NK-92 treated with Interleukin-12 subunit alpha and Interleukin-12 subunit beta, amount 100 ng/mL, for 24 hours (cell line): ENCODE data around the gene ZDHHC14.
"Not testable (repeated sequence)": the region's sequence is repeated elsewhere in the genome, so short reads cannot be mapped to it uniquely, and the experiment has no call there.

Experiments
- DNase-seq: peaks from one replicate; lab custom pipeline; 2025; lab: John Stamatoyannopoulos, UW

ZDHHC14 gene

DNA sequence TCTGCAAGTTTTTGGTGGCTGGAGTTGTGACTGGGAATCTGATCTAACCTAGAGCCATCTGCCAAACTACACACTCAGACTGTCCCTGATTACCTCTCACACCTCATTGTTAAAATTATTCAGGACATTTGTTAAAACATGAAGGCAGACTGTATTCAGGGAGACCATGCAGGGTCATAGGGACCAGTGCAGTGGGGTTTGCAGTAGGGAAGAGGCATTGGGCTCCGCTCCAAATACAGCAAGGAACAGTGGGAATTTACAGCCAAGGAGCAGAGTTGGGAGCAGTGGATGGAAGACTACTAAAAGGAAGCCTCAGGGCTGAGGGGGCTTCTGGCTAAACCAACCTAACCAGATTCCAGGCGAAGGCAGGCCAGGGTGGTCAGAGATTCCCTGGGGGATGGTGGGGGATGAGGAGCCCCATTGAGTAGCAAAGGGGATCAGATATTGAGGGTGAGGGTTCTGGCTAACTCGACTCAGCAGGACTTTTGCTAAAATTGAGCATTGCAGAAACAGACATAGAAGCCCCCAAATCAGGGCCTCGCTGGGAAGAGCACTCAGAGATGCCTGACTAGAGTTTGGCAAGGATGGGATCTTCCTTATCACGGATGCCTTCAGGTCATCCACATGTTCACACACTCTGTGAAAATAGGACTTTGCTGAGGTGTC lies 172.0 kb downstream of the ZDHHC14 start:
- DNase-seq: no peak

DNA sequence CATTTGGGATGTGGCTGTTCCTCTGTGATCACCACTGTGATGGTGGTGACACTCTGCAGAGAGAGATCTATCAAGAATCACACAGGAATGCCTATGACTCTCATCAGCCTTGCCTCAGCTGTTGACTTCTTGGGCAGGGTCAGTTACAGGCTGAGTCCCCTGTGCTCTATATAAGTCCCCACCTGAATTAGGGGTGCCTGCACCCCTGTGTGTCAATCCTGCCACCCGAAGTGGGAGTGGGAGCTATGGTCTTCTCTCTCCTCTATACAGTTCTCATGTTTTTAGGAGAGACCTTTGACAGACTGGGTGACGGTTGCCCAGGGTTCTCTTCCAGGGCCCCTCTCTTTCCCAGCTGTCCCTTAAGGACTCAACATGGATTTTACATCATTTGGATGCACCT lies 173.8 kb downstream of the ZDHHC14 start:
- DNase-seq: no peak

DNA sequence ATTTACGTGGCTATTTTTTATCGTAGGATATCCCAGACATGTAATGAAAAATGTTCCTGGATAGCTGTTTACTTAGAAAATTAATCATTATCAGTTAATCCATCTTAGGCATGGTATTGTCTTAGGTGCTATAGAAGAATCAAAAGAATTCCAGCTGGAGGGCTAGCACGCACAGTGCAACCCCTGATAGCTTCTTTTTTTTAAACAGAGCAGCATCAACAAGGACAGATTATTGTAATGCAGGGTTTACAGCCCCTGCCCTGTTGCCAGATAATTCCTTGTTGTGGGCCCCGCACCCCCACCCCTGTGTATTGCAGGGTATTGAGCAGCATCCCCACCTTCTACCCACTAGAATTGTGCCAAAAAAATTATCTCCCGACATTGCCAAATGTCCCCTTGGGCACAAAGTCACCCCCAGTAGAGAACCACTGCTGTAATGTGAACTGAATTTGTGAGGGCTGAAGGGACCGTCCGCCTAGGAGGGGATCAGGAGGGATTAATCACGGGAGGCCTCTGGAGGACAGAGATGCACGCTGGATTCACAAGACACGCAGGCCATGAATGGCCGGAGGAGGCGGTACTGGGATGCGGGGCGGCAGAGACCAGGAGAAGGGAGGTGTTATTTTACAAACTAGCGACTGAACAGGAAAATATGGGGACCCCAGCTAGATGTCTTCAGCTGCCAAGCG lies 174.6 kb downstream of the ZDHHC14 start:
- no peak for DNase-seq

DNA sequence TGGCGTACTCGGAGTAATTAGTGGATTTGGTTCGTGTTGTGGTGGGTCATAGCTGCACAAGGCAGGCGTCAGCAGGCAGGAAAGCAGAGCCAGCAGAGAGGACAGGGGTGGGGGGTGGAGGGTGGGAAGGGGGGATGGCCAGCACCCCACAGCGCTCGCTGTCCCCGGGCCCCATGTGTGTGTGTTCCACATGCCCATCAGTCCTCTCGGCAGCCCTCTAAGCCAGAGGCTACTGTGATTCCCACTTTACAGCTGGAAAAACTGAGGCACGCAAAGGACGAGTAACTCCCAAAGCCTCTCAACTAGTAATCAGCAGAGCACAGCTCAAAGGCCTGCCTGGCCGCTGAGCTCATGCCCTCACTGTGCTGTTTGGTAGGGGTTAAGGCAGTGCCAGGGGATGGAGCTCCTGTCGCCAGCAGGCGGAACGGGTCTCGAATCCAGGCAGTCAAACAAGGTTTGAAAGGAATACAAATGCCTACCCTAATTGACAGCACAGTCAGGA lies 175.2 kb downstream of the ZDHHC14 start:
- DNase-seq: no peak

DNA sequence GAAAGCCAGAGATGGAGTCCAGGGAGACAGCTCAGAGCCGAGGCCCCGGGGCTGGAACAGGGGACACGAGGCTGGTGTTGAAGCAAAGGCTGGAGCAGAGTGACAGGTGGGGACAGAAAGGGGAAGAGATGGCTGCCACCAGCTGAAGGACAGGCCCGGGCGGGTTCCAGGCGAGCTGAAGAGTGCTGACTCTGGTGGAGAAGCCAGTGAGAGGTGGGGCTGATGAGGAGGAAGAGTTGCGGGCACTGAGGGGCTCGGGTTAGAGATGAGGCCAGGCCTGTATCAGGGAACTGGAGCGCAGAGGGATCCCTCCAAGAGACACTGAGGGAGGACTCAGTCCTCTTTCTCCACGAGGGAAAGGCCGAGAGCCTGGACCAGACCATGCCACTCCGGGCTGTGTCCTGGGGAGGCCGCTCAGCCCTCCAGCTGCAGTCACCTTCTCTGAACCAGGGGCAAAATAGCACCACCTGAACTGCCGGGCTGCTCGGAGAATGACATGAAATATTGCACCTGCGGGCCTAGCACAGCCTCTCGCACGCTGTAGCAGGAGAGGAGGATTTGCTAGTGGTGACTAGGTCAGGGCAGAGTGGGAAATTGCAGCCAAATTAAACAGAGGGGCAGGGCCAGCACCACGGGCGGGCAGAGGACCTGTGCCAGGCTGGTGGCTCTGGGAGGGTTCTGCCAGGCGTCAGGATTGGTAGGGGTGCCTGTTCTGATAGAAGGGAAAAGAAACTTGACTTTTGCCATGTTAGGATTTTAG lies 175.9 kb downstream of the ZDHHC14 start:
- DNase-seq: no peak

DNA sequence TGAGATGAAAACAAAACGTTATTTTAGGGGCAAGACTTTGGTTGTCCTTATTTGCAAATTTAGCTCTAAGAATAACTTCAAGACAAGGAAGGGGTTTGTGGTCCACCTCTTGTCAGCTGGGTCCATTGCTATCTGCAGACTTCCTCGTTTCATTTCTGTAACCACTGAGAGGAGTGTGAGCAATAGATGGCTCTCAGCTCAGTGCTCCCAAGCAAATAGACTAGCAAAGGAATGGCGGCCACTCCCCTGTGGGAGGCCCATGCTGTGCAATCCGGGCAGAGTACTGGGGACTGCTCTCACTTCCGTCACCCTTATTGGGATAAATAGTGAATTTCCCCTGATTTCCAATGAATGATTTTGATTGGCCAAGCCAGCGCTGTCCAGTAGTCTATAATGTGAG lies 176.6 kb downstream of the ZDHHC14 start:
- no peak for DNase-seq

DNA sequence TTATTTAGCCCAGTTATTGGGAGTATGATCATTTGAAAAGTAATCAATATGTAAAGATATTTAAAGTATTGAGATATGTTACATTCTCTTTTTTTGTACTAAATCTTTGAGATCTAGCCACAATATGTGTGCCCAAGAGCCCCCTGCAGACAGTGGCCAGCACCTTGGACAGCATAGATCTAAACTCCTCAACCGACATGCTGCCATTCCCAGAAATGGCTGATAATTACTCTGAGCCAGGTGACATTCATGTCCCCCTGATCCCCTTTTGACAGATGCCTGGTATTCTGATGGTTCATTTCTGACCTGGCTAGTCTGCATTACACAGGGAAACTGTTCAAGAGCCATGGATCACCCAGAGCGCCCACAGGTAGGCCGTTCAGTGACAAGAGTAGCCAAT lies 177.1 kb downstream of the ZDHHC14 start:
- DNase-seq: no peak

DNA sequence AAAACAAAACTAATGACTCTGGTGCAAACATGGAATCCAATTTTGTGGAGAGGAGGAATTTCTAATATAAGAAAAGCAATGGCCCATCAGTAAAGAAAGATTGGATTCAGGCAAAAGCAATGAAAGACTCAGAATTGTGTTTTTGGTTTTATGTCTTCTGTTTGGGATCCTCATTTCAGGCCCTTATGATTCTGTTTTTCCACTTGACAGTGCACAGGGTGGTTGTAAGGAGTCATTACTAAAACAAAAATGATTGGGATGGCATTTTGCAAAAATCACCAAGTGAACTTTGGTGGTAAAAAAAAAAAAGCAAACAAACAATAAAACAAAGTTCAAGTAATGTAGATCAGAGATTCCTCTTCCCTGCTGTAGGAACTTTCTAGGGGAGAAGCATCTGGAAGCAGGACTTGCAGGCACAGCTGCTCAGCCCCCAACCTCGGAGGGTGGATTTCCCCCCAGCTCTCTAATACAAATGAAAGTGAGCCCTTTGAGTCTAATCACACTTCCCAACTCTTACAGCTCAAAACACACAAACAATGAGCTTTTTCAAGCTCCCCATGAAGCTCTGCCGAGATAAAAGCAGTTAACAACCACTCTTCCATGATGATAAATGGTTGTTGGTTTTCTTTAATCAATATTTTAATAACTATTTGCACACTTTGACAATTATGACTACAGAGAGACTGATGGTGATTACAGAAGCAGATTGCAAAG lies 177.7 kb downstream of the ZDHHC14 start:
- no peak for DNase-seq

DNA sequence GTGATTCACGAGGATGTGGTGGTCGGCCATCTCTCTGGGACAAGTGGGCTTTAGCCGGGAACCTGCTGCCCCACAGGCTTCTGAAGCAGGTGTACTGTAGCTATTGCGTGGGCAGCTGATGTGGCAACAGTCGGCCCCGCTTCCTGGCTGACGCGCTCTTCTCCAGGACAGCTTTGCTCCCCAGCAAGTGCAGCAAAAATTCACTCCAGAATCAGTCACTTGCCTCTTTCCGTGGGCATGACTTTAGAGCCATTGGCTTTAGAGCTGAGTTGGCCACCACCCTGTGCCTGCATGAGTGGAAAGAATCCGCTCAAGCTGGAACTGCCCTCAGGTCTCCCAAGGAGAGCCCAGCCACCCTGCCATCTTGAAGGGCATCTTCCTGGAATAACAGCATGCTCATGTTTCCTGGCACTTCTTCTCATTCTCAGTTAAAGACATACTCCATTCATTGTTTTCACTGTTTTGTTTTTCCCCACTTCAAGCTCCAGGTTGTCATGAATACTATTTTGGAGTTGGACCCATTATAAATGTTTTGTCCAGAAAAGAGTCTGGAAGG lies 178.3 kb downstream of the ZDHHC14 start:
- DNase-seq: no peak

DNA sequence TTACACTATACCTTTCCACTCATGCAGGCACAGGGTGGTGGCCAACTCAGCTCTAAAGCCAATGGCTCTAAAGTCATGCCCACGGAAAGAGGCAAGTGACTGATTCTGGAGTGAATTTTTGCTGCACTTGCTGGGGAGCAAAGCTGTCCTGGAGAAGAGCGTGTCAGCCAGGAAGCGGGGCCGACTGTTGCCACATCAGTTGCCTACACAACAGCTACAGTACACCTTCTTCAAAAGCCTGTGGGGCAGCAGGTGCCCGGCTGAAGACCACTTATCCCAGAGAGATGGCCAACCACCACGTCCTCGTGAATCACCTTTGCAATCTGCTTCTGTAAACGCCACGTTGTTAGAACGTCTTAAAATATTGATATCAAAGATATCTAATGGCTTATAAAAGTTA lies 179.1 kb downstream of the ZDHHC14 start:
- DNase-seq: not testable (repeated sequence)

DNA sequence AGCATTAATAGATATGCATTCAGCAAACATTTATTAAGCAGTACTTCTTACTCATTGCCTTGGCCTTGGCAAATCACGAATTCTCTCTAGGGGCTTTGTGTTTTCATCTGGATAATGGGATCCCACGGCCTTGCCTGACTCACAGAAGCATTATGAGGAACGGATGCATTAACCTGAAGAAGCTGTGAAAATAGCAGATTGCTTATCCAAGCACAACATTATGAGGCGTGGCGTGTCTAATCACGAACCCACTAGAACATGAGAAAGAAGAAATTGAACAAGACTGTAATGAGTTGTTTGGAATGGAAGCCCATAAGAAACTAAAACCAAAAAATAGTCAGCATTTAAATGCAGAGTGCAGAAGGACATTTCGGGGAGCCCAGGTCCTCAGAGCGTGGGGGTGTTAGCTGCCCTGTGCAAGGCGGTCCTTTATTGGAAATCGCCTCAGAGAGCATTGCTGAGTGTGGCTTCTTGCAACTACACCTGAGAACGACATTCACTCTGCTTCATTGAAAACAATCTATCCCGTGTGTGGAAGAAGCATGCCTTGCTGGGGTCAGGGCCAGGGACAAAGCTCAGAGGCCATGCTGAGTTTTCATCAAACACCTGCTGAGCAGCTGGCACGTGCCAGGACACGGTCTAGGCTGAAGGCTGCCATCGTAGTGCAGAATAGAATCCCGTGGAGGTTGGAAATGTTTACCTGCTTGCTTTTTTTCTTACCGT lies 179.9 kb downstream of the ZDHHC14 start:
- no peak for DNase-seq

DNA sequence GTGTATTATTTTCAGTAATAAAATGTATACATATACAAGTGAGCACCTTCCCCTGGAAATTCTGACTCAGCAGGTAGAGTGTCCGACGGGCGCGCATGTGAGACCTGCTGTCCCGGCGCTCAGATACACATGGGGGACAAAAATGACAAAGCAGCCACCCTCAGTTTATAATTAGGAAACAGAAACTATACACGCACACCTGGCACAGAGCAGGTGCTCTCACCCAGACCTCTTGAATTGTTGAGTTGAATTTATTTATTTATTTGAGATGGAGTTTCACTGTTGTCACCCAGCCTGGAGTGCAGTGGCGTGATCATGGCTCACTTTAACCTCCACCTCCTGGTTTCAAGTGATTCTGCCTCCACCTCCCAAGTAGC lies 180.4 kb downstream of the ZDHHC14 start:
- DNase-seq: no peak

DNA sequence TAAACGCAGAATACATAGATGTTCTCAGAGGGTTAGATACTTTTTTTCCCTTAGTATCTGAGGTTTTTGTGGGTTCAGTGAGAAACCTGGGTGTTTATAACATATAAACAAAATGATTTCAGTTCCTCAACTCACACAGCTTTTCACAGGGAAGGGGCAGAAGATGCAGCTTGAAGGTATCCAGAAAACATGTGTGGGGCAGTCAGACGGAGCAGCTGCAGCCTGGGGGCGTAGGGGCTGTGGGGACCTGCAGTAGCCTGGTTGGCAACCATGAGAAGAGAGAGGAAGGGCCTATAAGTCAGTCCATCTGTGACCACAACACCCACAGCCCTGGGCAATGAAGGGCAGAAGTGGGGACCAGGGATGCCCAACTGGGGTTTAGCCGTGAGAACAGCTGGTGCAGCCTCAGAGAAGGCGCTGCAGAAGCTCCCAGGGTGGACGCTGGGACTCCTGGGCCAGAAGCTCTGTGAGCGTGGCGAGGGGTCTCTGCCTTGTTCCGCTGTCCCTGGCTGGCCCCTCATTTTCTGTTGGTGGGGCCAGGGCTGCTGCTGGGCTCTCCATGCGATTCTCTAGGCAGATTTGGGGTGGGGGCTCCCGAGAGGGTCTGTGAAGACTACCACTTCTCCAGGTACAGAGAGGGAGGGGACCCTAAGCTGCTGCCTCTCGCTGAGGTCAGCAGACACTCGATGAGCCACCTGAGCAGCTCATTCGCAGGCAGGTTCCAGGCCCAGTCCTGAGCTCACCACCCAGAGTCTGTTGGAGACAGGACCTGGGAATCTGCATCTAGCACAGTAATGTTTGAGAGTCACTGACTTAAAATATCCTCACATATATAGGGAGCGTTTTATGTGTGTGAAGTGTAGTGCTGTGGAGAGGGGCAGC lies 181.2 kb downstream of the ZDHHC14 start:
- no peak for DNase-seq

DNA sequence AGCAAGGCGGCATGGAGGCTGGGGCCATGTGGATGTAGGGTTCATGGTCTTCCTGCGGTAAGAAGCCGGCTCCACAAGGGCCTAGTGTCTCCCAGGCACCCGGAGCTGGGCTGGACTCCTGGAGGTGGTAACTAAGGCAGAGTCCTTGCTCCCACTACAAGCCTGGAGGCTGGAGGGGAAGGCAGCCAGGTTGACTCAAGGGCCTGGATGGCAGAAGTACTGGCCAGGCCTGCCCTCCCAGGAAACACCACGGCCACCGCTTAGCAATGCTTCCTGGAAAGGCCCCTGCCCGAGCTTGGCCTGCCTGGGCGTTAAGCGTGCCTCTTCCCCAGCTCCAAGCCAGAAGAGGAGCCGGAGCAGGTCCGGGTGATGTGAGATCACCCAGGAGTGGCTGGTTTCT lies 182.0 kb downstream of the ZDHHC14 start:
- DNase-seq: no peak

DNA sequence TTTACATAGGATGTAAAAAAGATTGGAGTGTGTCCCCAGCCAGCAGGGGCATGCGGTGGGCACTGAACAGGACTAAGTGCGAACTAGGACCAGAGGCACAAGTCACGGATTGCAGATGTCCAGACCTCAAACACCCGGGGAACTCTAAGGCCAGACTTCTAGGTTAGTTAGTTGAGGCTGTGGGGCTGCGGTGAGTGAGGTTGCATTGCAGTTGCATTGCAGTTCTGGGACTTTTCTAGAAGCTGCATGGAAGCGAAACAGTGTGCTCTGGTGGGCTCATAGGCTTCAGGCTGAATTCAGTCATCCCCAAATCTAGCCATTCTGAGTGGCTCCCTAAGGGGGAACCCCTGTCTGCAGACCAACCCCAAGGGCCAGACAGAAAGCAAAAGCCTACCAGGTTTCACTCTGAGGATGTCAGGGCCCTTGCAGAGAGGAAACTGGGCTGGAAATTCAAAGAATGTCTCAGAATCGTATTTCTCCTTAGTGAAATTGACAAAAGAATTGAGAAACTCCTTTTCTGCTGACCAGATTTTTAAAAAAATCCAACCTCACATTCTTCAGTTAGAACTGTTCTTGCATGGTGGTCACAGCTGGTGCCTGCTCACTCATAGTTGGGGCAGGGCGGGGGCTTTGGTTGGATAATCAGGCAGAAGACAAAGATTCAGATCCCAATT lies 182.8 kb downstream of the ZDHHC14 start:
- DNase-seq: no peak

DNA sequence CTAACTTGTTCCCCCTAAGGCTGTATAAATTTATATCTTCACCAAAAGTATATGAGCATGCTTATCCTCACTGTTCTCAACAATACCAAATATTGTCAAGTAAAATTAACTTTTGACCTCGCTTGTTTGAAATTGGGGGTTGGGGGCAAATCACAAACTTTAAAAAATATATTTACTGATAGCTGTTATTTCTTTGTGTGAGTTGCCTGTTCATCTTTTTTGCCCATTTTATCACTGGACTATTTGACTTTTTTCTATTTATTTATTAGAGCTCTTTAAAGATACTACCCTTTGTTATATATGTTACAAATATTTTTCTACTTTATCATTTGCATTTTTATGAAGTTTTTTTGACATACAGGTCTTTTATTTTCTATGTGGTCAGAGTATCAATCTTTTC lies 187.7 kb downstream of the ZDHHC14 start:
- DNase-seq: no peak

DNA sequence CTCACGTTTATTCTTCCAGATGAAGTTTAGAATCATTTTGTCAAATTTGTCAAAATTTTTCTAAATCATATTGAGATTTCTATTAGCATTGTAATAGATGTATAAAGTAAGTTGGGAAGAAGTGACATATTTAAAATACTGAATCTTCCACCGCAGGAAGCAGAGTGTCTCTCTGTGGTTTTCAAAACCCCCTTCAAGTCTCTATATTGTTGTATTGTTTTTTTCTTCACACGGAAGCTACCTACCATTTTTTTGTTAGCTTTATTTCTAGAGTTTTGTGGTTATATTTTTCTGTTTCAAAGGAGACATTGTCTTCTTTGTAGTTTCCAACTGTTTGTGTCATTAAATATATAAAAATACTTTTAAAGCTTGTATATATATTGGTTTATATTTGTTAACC lies 188.6 kb downstream of the ZDHHC14 start:
- DNase-seq: no peak

DNA sequence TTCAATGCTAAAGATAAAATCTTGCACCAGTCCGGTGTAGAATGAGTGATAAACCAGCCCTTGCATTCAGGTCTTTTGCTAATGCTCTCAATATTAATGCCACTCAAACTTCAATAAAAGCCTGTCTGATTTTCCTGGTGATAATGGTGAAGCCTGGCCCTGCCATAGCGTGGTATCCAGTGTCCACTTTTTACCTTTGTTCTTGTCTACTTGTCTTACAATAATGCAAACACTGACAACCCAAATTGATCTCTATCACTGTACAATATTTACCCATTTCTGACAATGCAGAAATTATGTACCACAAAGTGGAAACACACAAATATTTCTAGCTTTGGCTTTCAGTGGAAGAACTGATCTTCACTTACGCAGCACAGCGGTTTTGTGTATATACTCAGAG lies 189.1 kb downstream of the ZDHHC14 start:
- no peak for DNase-seq

DNA sequence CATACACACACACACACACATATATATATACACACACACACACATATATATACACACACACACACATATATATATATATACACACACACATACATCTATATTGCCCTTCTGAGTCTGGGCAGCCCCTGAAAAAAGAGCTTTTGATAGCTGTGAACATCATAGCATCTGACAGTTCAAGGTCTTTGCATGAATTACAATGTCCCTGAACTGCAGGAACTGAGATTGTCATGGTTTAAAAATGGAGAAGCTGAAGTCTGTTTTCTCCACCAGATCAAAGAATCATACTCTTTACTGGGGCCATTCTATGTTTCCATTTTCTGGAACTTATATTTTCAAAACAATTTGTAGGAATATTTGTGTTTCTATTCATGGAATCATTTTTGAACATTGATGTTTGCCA lies 189.8 kb downstream of the ZDHHC14 start:
- no peak for DNase-seq

DNA sequence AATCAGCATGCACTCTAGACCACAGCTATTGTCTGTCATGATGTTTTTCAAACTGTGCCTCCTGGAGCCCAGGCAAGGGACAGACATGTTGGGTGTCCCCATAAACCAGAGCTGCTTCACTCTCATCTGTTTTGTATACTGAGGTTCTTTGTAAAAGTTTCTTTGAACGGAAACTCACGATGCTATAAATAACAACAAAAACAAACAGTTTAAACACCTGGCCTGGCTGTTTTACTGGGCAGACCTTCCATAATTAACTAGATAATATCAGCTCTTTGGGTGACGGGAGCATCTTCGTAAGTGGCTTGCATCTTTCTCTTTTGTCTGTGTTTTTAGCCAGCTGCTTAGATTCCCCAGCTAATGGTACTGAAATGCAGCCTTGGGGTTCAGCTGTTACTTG lies 190.3 kb downstream of the ZDHHC14 start:
- no peak for DNase-seq
